A549 (cell line): ENCODE data around the gene ZNRF2. TPM values are rescaled to one million over a fixed set of nuclear protein-coding genes. Genes with fewer than 3 reads are reported as not detected.

ENCODE experiments used
- ATAC-seq, 2 experiments: fragments of 200-7000 bp in 1 of 2; fragments of >200 bp in 1 of 2; cut with Nextera tagmentation in 1 of 2; cut with Tn5 transposase in 1 of 2; 3 replicates each; pipeline versions ENCODE4 v1.8.0 to v1.9.1; 2018 to 2020; ENCODE audit warnings: mild to moderate bottlenecking in 1 of 2, moderate library complexity in 1 of 2
- CTCF ChIA-PET: fragments of 300-600 bp; sonication (Branson Sonifier 250); formaldehyde crosslinking; extraction: SDS; loops from one replicate; lab custom pipeline; 2021; ENCODE audit warnings: antibody characterized with exemption, inconsistent platforms; lab: Yijun Ruan, JAX
- POLR2A ChIA-PET: fragments of 350-600 bp; formaldehyde crosslinking; extraction: SDS; loops from one replicate; lab custom pipeline; 2021; ENCODE audit warnings: antibody characterized with exemption, inconsistent platforms; lab: Yijun Ruan, JAX
- DNase-seq, 2 experiments: peaks; one replicate each; pipeline versions ENCODE4 v3.0.0 to v3.0.0-alpha.2; 2011 to 2016; ENCODE audit warnings: low read depth in 1 of 2, low spot score in 1 of 2
- FAIRE-seq: peaks from 2 replicates; lab custom pipeline; 2011; peaks lifted over from hg19 to GRCh38; lab: Jason Lieb, UNC
- H3K27ac ChIP-seq, 2 experiments: fragments of >200 bp; sonication (Bioruptor Twin); formaldehyde crosslinking; 3 replicates each; pipeline ENCODE4 v1.5.1; 2016 to 2017
- H3K4me1 ChIP-seq: fragments of >200 bp; sonication (Bioruptor Twin); formaldehyde crosslinking; 3 replicates; pipeline ENCODE4 v1.6.1; 2016
- H3K4me2 ChIP-seq: fragments of >200 bp; sonication (Bioruptor Twin); formaldehyde crosslinking; 3 replicates; pipeline ENCODE4 v1.6.1; 2016
- H3K4me3 ChIP-seq: fragments of >200 bp; sonication (Bioruptor Twin); formaldehyde crosslinking; 3 replicates; pipeline ENCODE4 v1.5.1; 2016
- H3K9me3 ChIP-seq: fragments of >200 bp; sonication (Bioruptor Twin); formaldehyde crosslinking; 3 replicates; pipeline ENCODE4 v1.6.1; 2016
- BHLHE40 ChIP-seq: IDR thresholded peaks from 2 replicates; pipeline ENCODE4 v1.6.1; 2012; ENCODE audit warnings: low read depth, low read length, inconsistent platforms
- CBX2 ChIP-seq: fragments of 200-600 bp; sonication (generic); IDR thresholded peaks from 2 replicates; pipeline ENCODE4 v1.6.1; 2016; ENCODE audit warnings: low read depth, mild to moderate bottlenecking, borderline replicate concordance
- CHD4 ChIP-seq: fragments of 200-600 bp; sonication (generic); IDR thresholded peaks from 2 replicates; pipeline ENCODE4 v1.6.1; 2016; ENCODE audit warnings: antibody characterized with exemption, mild to moderate bottlenecking, borderline replicate concordance
- EHF ChIP-seq: fragments of 250-450 bp; sonication (Bioruptor Pico); IDR thresholded peaks from 2 replicates; pipeline ENCODE4 v1.5.0; 2020; ENCODE audit warnings: mild to moderate bottlenecking
- EHMT2 ChIP-seq: fragments of 200-600 bp; sonication (generic); IDR thresholded peaks from 2 replicates; pipeline ENCODE4 v1.6.1; 2016; ENCODE audit warnings: antibody characterized with exemption, low read depth, mild to moderate bottlenecking, moderate library complexity
- FOSL2 ChIP-seq, 2 experiments: fragments of 450-650 bp in 1 of 2; fragments of >200 bp in 1 of 2; sonication (Bioruptor Twin) in 1 of 2; formaldehyde crosslinking; IDR thresholded peaks; 2 replicates each; pipeline versions ENCODE4 v1.5.0 to v1.6.1; 2016 to 2020; ENCODE audit warnings: mild to moderate bottlenecking in 1 of 2, moderate library complexity in 1 of 2
- GATA3 ChIP-seq: IDR thresholded peaks from 2 replicates; pipeline ENCODE4 v1.6.1; 2012; ENCODE audit warnings: borderline replicate concordance
- HDAC2 ChIP-seq: fragments of 200-600 bp; sonication (generic); IDR thresholded peaks from 2 replicates; pipeline ENCODE4 v1.6.1; 2016
- HEYL ChIP-seq: fragments of 250-450 bp; sonication (Bioruptor Pico); IDR thresholded peaks from 2 replicates; pipeline ENCODE4 v1.8.0; 2021; ENCODE audit warnings: mild to moderate bottlenecking, moderate library complexity
- HOXA7 ChIP-seq: fragments of 250-450 bp; sonication (Bioruptor Pico); IDR thresholded peaks from 2 replicates; pipeline ENCODE4 v1.5.0; 2020; ENCODE audit warnings: mild to moderate bottlenecking, moderate library complexity
- KDM1A ChIP-seq: fragments of 200-600 bp; sonication (generic); IDR thresholded peaks from 2 replicates; pipeline ENCODE4 v1.6.1; 2016; ENCODE audit warnings: low read depth, mild to moderate bottlenecking
- KDM5A ChIP-seq: fragments of 200-600 bp; sonication (generic); IDR thresholded peaks from 2 replicates; pipeline ENCODE4 v1.6.1; 2016; ENCODE audit warnings: antibody characterized with exemption, mild to moderate bottlenecking
- MAZ ChIP-seq: fragments of 150-350 bp; IDR thresholded peaks from 2 replicates; pipeline ENCODE4 v1.6.1; 2014; ENCODE audit warnings: antibody characterized with exemption, low read depth, low read length, borderline replicate concordance
- MYC ChIP-seq: IDR thresholded peaks from 2 replicates; pipeline ENCODE4 v1.6.1; 2012; ENCODE audit warnings: mild to moderate bottlenecking, inconsistent platforms, low read length, improper control_type of control experiment, borderline replicate concordance
- NFE2L2 ChIP-seq: fragments of 150-350 bp; conservative IDR thresholded peaks from 2 replicates; pipeline ENCODE4 v1.6.1; 2014; ENCODE audit warnings: low read length
- NPAS2 ChIP-seq: fragments of 250-450 bp; sonication (Bioruptor Pico); IDR thresholded peaks from 2 replicates; pipeline ENCODE4 v1.8.0; 2022; ENCODE audit warnings: mild to moderate bottlenecking, moderate library complexity, borderline replicate concordance
- PHF8 ChIP-seq: fragments of 200-600 bp; sonication (generic); IDR thresholded peaks from 2 replicates; pipeline ENCODE4 v1.6.1; 2016; ENCODE audit warnings: low read depth, mild to moderate bottlenecking, antibody characterized with exemption, moderate library complexity, borderline replicate concordance
- POLR2A ChIP-seq: IDR thresholded peaks from 2 replicates; pipeline ENCODE4 v1.6.1; 2012; ENCODE audit warnings: mild to moderate bottlenecking, low read length
- POLR2AphosphoS2 ChIP-seq: conservative IDR thresholded peaks from 2 replicates; pipeline ENCODE4 v1.6.1; 2012; ENCODE audit warnings: low read length, improper control_type of control experiment, inconsistent platforms
- ZFP36 ChIP-seq: fragments of 450-650 bp; IDR thresholded peaks from 2 replicates; pipeline ENCODE4 v1.6.1; 2014; ENCODE audit warnings: borderline replicate concordance; ENCODE audit not compliant: partially characterized antibody
- WGBS: methylation state at CpG from one replicate; pipeline ENCODE4 v1.1.6; 2017; ENCODE audit errors: missing lambda C conversion rate; 5-methylcytosine and 5-hydroxymethylcytosine counted together
- polyA plus RNA-seq, 4 experiments: library from polyadenylated mRNA; depleted of rRNA in 3 of 4; stranded (reverse); fragments of >200 nt; fragmentation: RNase III in 1 of 4; extraction: RNeasy Plus Mini Kit Qiagen cat#74134 plus additional on column Dnase treatment in 1 of 4; gene quantifications; 2 replicates in 3 of 4; 3 replicates in 1 of 4; pipeline ENCODE4 v1.2.3, GENCODE V29; 2011 to 2017
- TF ChIP-seq, protein P1 (sequence below): fragments of 150-350 bp; IDR thresholded peaks from 2 replicates; pipeline ENCODE4 v1.6.1; 2014; ENCODE audit warnings: low read depth, mild to moderate bottlenecking, low read length
- TF ChIP-seq, protein P2 (sequence below): IDR thresholded peaks from 2 replicates; pipeline ENCODE4 v1.6.1; 2012
- TF ChIP-seq, protein P3 (sequence below): fragments of 200-600 bp; sonication (generic); IDR thresholded peaks from 2 replicates; pipeline ENCODE4 v1.6.1; 2016; ENCODE audit warnings: antibody characterized with exemption, mild to moderate bottlenecking, moderate library complexity
- TF ChIP-seq, protein P4 (sequence below): fragments of 250-450 bp; sonication (Bioruptor Pico); IDR thresholded peaks from 2 replicates; pipeline ENCODE4 v1.5.0; 2020; ENCODE audit warnings: low read depth, mild to moderate bottlenecking, moderate library complexity
- TF ChIP-seq, protein P5 (sequence below): fragments of >200 bp; sonication (Bioruptor Twin); formaldehyde crosslinking; IDR thresholded peaks from 2 replicates; pipeline ENCODE4 v1.6.1; 2016
- TF ChIP-seq, protein P6 (sequence below): IDR thresholded peaks from 2 replicates; pipeline ENCODE4 v1.6.1; 2012

ZNRF2 gene
- polyA plus RNA-seq, 2 of the 4 experiments (the other 2 are of a cell fraction) = 5.9 to 11.4 TPM

DNA sequence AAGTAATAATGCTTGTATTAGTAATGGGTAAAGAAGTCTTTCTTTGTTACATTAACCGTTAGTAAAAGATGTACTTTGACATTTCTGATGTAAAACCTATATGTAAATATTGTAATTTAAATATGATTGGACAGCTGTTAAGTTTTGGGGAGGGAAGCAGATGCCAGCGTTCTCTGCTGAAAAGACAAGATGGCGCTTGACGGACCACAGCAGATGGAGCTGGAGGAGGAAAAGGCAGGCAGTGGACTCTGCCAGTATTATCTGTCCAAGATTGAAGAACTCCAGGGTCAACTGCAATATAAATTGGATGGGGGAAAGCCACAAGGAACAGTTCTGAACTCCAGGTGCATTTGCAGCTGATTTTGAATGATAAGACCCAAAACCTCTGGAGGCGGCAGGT lies 86.9 kb downstream of the ZNRF2 start:
- 96% methylated on average over 5 of the region's 5 CpGs for WGBS
- DNase-seq = no peak
- ATAC-seq = no peak
- no peak for FAIRE-seq
- no peak for TF ChIP-seq BHLHE40
- no peak for TF ChIP-seq POLR2A
- TF ChIP-seq, protein P1, sequence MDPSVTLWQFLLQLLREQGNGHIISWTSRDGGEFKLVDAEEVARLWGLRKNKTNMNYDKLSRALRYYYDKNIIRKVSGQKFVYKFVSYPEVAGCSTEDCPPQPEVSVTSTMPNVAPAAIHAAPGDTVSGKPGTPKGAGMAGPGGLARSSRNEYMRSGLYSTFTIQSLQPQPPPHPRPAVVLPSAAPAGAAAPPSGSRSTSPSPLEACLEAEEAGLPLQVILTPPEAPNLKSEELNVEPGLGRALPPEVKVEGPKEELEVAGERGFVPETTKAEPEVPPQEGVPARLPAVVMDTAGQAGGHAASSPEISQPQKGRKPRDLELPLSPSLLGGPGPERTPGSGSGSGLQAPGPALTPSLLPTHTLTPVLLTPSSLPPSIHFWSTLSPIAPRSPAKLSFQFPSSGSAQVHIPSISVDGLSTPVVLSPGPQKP = no peak
- TF ChIP-seq, protein P2, sequence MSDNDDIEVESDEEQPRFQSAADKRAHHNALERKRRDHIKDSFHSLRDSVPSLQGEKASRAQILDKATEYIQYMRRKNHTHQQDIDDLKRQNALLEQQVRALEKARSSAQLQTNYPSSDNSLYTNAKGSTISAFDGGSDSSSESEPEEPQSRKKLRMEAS = no peak
- TF ChIP-seq EHMT2 = no peak
- no peak for TF ChIP-seq KDM1A
- TF ChIP-seq MAZ = no peak
- TF ChIP-seq GATA3 = no peak
- TF ChIP-seq, protein P3, sequence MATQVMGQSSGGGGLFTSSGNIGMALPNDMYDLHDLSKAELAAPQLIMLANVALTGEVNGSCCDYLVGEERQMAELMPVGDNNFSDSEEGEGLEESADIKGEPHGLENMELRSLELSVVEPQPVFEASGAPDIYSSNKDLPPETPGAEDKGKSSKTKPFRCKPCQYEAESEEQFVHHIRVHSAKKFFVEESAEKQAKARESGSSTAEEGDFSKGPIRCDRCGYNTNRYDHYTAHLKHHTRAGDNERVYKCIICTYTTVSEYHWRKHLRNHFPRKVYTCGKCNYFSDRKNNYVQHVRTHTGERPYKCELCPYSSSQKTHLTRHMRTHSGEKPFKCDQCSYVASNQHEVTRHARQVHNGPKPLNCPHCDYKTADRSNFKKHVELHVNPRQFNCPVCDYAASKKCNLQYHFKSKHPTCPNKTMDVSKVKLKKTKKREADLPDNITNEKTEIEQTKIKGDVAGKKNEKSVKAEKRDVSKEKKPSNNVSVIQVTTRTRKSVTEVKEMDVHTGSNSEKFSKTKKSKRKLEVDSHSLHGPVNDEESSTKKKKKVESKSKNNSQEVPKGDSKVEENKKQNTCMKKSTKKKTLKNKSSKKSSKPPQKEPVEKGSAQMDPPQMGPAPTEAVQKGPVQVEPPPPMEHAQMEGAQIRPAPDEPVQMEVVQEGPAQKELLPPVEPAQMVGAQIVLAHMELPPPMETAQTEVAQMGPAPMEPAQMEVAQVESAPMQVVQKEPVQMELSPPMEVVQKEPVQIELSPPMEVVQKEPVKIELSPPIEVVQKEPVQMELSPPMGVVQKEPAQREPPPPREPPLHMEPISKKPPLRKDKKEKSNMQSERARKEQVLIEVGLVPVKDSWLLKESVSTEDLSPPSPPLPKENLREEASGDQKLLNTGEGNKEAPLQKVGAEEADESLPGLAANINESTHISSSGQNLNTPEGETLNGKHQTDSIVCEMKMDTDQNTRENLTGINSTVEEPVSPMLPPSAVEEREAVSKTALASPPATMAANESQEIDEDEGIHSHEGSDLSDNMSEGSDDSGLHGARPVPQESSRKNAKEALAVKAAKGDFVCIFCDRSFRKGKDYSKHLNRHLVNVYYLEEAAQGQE = no peak
- no peak for TF ChIP-seq KDM5A
- TF ChIP-seq ZFP36 = no peak
- TF ChIP-seq, protein P4, sequence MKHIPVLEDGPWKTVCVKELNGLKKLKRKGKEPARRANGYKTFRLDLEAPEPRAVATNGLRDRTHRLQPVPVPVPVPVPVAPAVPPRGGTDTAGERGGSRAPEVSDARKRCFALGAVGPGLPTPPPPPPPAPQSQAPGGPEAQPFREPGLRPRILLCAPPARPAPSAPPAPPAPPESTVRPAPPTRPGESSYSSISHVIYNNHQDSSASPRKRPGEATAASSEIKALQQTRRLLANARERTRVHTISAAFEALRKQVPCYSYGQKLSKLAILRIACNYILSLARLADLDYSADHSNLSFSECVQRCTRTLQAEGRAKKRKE = no peak
- no peak for TF ChIP-seq MYC
- TF ChIP-seq EHF = no peak
- TF ChIP-seq POLR2AphosphoS2 = no peak
- no peak for TF ChIP-seq CHD4
- no peak for TF ChIP-seq HEYL (CRISPR knock-in tag)
- TF ChIP-seq NFE2L2 = no peak
- TF ChIP-seq FOSL2 (IDR thresholded peaks at IDR 0.05) = no peak
- TF ChIP-seq FOSL2 (CRISPR knock-in tag; IDR thresholded peaks at IDR 0.05) = no peak
- H3K4me2 ChIP-seq = no peak overlapping the region
- ChIA-PET CTCF (interaction anchor here (1.6 kb wide), 1 partner anchor 42 kb away, joined by 4 read pairs; no protein-coding TSS in a partner anchor), POLR2A (no interaction called here)
- H3K9me3 ChIP-seq = no peaks in the 10 kb centered on the region
- H3K4me3 ChIP-seq = no peak overlapping the region
- H3K4me1 ChIP-seq = peaks cover 7% of the 10 kb centered on the region; the same call in 2 of the 3 replicates
- H3K27ac ChIP-seq = no peak overlapping the region

DNA sequence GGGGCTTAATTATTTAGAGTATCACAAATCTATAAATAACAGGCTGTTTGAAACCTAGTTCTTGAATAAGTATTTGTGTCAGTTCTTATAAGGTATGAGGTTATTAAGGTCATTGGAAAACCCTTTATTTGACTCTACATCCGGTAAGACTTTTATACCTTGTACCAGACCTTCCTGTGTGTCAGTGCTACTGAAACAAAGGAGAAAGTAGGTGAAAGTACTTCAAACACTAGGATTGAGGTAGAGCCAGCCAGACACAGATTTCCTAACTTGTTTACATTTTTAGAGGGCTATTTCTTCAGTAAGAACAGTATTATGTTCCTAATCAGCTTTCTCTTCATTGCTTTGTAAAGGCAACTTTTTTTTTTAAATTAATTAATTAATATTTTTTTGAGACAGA lies 93.9 kb downstream of the ZNRF2 start:
- WGBS = 76% methylated on average over 1 of the region's 1 CpG
- no peak for TF ChIP-seq HOXA7 (CRISPR knock-in tag)
- TF ChIP-seq NFE2L2 = no peak
- TF ChIP-seq PHF8 = no peak
- TF ChIP-seq, protein P5, sequence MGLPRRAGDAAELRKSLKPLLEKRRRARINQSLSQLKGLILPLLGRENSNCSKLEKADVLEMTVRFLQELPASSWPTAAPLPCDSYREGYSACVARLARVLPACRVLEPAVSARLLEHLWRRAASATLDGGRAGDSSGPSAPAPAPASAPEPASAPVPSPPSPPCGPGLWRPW = no peak
- TF ChIP-seq CBX2 = no peak
- TF ChIP-seq, protein P6, sequence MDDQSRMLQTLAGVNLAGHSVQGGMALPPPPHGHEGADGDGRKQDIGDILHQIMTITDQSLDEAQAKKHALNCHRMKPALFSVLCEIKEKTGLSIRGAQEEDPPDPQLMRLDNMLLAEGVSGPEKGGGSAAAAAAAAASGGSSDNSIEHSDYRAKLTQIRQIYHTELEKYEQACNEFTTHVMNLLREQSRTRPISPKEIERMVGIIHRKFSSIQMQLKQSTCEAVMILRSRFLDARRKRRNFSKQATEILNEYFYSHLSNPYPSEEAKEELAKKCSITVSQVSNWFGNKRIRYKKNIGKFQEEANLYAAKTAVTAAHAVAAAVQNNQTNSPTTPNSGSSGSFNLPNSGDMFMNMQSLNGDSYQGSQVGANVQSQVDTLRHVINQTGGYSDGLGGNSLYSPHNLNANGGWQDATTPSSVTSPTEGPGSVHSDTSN = no peak
- TF ChIP-seq HDAC2 = no peak
- no peak for TF ChIP-seq MYC
- TF ChIP-seq NPAS2 (CRISPR knock-in tag) = no peak
- no peak for TF ChIP-seq POLR2A
- TF ChIP-seq, protein P1 = no peak
- TF ChIP-seq, protein P4 = no peak
- no peak for FAIRE-seq
- Histone ChIP-seq H3K27ac (no peak overlapping the region), H3K4me3 (no peak overlapping the region), H3K4me1 (peaks cover 9% of the 10 kb centered on the region; the same call in 2 of the 3 replicates), H3K9me3 (peaks cover 3% of the 10 kb centered on the region; the same call in 2 of the 3 replicates), H3K4me2 (no peak overlapping the region)
- ATAC-seq = no peak
- POLR2A ChIA-PET = no interaction called here
- CTCF ChIA-PET = no interaction called here
- no peak for DNase-seq
